A673 (cell line): ENCODE measurements around the gene CAMKK2. TPM values are rescaled to one million over a fixed set of nuclear protein-coding genes. Genes with fewer than 3 reads are reported as not detected.

Source experiments
- BruUV-seq: library from RNA; stranded (reverse); fragments of 400-500 nt; replicated peaks from 2 replicates; lab custom pipeline; 2021; lab: Mats Ljungman, UMichigan
- CTCF ChIA-PET: fragments of 300-600 bp; sonication (Branson Sonifier 250); formaldehyde crosslinking; loops from one replicate; lab custom pipeline; 2022; ENCODE audit warnings: antibody characterized with exemption; lab: Charles Lee
- POLR2A ChIA-PET: fragments of 300-600 bp; sonication (Branson Sonifier 250); formaldehyde crosslinking; loops from one replicate; lab custom pipeline; 2022; ENCODE audit warnings: antibody characterized with exemption; ENCODE audit not compliant: low non-redundant PET; lab: Charles Lee
- DNase-seq: peaks from one replicate; pipeline ENCODE4 v3.0.0-alpha.2; 2015; ENCODE audit warnings: low spot score
- H3K27ac ChIP-seq: fragments of 200-600 bp; sonication (generic); 2 replicates; pipeline ENCODE4 v1.5.1; 2016; ENCODE audit warnings: mixed run types, low read depth, mild to moderate bottlenecking, mixed read lengths, antibody characterized with exemption, low read length; ENCODE audit not compliant: poor library complexity, severe bottlenecking
- H3K27me3 ChIP-seq: fragments of 200-600 bp; sonication (generic); replicated peaks from 2 replicates; pipeline ENCODE4 v1.6.1; 2017; ENCODE audit warnings: mixed run types, low read depth, mild to moderate bottlenecking, mixed read lengths, antibody characterized with exemption, low read length; ENCODE audit not compliant: insufficient read depth, poor library complexity
- H3K36me3 ChIP-seq: fragments of 200-600 bp; sonication (generic); 2 replicates; pipeline ENCODE4 v1.6.1; 2016; ENCODE audit warnings: mixed run types, mild to moderate bottlenecking, mixed read lengths, antibody characterized with exemption, low read length; ENCODE audit not compliant: insufficient read depth, poor library complexity, severe bottlenecking
- H3K4me1 ChIP-seq: fragments of 200-600 bp; sonication (generic); 2 replicates; pipeline ENCODE4 v1.6.1; 2017; ENCODE audit warnings: mixed run types, mild to moderate bottlenecking, mixed read lengths, antibody characterized with exemption, low read length; ENCODE audit not compliant: insufficient read depth, poor library complexity, severe bottlenecking
- H3K4me3 ChIP-seq: fragments of 200-600 bp; sonication (generic); 2 replicates; pipeline ENCODE4 v1.5.1; 2016; ENCODE audit warnings: low read depth, mixed run types, mild to moderate bottlenecking, mixed read lengths, low read length; ENCODE audit not compliant: poor library complexity, severe bottlenecking
- H3K9me3 ChIP-seq: fragments of 200-600 bp; sonication (generic); 2 replicates; pipeline ENCODE4 v1.6.1; 2016; ENCODE audit warnings: mixed run types, low read depth, mild to moderate bottlenecking, mixed read lengths, antibody characterized with exemption, low read length; ENCODE audit not compliant: poor library complexity, severe bottlenecking
- CTCF ChIP-seq: fragments of 300-800, 200-600 bp; sonication (generic); conservative IDR thresholded peaks from 2 replicates; pipeline ENCODE4 v1.5.1; 2017; ENCODE audit warnings: low read depth, mild to moderate bottlenecking, antibody characterized with exemption, low read length, moderate library complexity, mixed read lengths
- EZH2 ChIP-seq: fragments of 200-600 bp; sonication (generic); IDR thresholded peaks from 2 replicates; pipeline ENCODE4 v1.6.1; 2017; ENCODE audit warnings: borderline replicate concordance, low read depth, mild to moderate bottlenecking, mixed read lengths, antibody characterized with exemption, low read length; ENCODE audit not compliant: poor library complexity, severe bottlenecking
- intact Hi-C: fragments of 100-400 bp; cut with micrococcal nuclease; formaldehyde crosslinking; loops from one replicate; pipeline ENCODE4 v1.10.0; 2022; ENCODE audit not compliant: unreplicated experiment
- total RNA-seq: library from RNA; stranded (reverse); gene quantifications from 2 replicates; pipeline ENCODE4 v1.2.3, GENCODE V29; 2021

Gene CAMKK2
- total RNA-seq, 1 experiment from 2014 or later = 33.0 TPM

- no peak for DNase-seq
- POLR2A ChIA-PET = no interaction called here
- H3K9me3 ChIP-seq = no peaks in the 10 kb centered on the region
- no peaks in the 10 kb centered on the region for H3K27me3 ChIP-seq
- H3K36me3 ChIP-seq = no peaks in the 10 kb centered on the region
- no peak overlapping the region for H3K27ac ChIP-seq
- TF ChIP-seq EZH2 (no peak), CTCF (no peak)
- intact Hi-C loops = no loop called here
- H3K4me1 ChIP-seq = no peaks in the 10 kb centered on the region
- CTCF ChIA-PET = no interaction called here
- BruUV-seq = no TSS peak
- no peak overlapping the region for H3K4me3 ChIP-seq
These were observed 108.3 kb downstream of the CAMKK2 start for GRCh38 chr12:121188227-121188626.

Other genes with a start within 250 kb of the CAMKK2 start
- gene P2RX7, start 163.8 kb downstream of the CAMKK2 start, total RNA-seq = 0.17 and 0.42 TPM in 2 replicates
- 7.6 and 9.9 TPM in 2 replicates for gene P2RX4, start 86.6 kb downstream of the CAMKK2 start, total RNA-seq
- 142 and 145 TPM in 2 replicates for gene ANAPC5, start 55.7 kb upstream of the CAMKK2 start, total RNA-seq
- 54.6 and 60.6 TPM in 2 replicates for gene RNF34, start 103.4 kb upstream of the CAMKK2 start, total RNA-seq